GM21447 (cell line): ENCODE data around the gene POLE2.
"Not testable (repeated sequence)": the region's sequence is repeated elsewhere in the genome, so short reads cannot be mapped to it uniquely, and the experiment has no call there.

Experiments used
- ATAC-seq: cut with Tn5 transposase; IDR thresholded peaks from one replicate; pipeline ENCODE4 v1.9.1; 2021; ENCODE audit not compliant: unreplicated experiment

The POLE2 gene

GRCh38 chr14:49619730-49620129 lies 68.3 kb downstream of the POLE2 start:
- ATAC-seq = no peak

DNA sequence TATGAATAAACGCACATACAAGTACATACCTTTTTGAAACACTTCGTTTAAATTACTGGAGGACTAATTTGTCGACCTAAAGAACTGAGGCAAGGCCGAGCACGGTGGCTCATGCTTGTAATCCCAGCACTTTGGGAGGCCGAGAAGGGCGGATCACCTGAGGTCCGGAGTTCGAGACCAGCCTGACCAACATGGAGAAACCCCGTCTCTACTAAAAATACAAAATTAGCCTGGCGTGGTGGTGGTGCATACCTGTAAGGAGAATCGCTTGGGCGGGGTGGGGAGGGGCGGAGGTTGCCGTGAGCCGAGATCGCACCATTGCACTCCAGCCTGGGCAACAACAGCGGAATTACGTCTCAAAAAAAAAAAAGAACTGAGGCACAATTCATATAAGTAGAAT lies 68.7 kb downstream of the POLE2 start:
- not testable (repeated sequence) for ATAC-seq

DNA sequence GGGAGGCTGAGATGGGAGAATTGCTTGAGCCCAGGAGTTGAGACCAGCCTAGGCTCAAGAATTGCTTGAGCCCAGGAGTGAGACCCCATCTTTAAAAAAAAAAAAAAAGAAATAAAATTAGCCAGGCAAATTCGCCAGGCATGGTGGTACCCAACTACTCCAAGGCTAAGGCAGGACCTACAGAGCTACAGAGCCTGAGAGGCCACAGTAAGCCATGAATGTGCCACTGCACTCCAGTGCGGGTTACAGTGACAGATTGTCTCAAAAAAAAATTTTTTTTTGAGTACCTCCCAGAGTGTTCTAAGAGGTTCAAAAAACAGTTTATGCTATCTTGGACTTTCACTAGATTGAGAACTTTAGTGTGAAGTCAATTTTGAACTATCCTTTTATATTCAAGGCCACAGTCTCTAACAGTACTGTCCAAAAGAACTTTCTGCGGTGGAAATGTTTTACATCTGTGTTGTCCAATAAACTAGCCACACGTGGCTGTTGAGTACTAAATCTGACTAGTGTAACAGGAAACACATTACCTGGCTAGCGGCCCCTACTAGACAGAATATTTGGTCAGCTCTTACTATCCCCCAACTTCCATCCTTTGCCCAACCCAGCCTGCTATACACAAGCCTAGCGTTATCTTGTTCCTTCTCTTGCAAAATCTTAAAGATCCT lies 70.0 kb downstream of the POLE2 start:
- ATAC-seq = no peak

DNA sequence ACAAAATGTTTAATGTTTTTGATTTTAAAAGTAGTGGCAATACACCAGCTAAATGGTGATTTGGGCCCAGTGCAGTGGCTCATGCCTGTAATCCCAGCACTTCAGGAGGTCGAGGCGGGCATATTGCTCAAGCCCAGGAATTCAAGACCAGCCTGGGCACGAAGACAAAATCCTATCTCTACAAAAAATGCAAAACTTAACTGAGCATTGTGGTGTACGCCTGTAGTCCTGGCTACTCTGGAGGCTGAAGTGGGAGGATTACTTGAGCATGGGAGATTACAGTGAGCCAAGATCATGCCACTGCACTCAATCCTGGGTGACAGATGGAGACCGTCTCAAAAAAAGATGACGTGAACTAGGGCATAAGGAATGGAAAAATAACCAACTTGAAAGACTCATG lies 72.2 kb downstream of the POLE2 start:
- ATAC-seq = no peak

DNA sequence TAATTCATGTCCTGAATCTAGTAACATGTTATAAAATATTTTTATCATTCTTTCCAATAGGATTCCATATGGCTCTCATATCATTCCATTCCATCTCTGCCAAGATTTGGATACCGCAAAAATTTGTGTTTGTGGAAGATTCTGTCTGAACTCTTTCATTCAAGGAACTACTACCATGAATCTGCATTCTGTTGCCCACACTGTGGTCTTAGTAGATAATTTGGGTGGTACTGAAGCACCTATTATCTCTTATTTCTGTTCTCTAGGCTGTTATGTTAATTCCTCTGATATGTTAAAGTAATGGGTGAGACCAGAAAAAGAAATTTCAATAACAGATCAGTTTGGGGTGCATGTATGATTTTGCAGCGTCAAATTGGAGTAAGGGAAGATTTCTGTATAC lies 73.8 kb downstream of the POLE2 start:
- no peak for ATAC-seq

- no peak for ATAC-seq
Measured at GRCh38 chr14:49612671-49613070, 75.3 kb downstream of the POLE2 start.

DNA sequence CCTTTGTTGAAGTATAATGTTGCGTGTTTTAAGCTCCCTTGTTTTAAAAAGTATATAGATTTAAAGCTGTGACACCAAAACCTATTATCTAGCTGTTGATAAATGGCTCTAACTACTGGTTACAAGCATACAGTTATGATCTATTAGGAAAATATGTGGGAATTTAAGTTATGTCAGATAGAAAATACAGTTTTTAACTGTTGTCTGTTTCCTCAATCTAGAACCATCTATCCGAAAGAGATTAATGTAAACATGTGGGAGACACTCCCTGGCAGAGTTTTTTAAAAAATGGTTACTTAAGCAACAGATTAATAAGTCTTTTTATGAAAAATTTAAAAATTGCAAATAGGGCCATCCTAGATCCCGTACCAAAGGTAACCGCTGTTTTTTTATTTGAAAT lies 75.8 kb downstream of the POLE2 start:
- no peak for ATAC-seq

DNA sequence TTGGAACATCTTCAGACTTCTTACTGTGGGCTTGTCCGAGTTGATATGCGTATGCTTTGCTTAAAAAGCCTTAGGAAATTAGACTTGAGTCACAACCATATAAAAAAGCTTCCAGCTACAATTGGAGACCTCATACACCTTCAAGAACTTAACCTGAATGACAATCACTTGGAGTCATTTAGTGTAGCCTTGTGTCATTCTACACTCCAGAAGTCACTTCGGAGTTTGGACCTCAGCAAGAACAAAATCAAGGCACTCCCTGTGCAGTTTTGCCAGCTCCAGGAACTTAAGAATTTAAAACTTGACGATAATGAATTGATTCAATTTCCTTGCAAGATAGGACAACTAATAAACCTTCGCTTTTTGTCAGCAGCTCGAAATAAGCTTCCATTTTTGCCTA lies 80.4 kb downstream of the POLE2 start:
- no peak for ATAC-seq

GRCh38 chr14:49598485-49599300 lies 89.3 kb downstream of the POLE2 start, which contains the start of gene LRR1:
TSS of gene LRR1 (plus strand) at chr14:49598940. CDS start at chr14:49599021, 81 bp downstream.
- peak; percentile 50 for ATAC-seq

DNA sequence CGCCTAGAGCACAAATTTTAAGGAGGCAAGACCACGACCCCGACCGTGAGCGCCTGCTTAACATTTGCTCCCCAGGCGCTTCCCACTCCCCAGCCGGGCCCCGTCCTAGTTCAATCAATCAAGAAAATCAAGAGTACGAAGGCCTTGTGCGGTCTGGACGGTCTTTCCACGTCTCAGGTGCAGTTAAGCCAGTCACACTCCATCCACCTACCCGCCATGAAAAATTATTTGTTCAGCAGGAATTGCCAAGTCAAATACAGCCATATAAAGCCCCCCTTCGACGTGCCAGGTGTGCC lies 89.9 kb downstream of the POLE2 start:
- ATAC-seq = peak; percentile 0

DNA sequence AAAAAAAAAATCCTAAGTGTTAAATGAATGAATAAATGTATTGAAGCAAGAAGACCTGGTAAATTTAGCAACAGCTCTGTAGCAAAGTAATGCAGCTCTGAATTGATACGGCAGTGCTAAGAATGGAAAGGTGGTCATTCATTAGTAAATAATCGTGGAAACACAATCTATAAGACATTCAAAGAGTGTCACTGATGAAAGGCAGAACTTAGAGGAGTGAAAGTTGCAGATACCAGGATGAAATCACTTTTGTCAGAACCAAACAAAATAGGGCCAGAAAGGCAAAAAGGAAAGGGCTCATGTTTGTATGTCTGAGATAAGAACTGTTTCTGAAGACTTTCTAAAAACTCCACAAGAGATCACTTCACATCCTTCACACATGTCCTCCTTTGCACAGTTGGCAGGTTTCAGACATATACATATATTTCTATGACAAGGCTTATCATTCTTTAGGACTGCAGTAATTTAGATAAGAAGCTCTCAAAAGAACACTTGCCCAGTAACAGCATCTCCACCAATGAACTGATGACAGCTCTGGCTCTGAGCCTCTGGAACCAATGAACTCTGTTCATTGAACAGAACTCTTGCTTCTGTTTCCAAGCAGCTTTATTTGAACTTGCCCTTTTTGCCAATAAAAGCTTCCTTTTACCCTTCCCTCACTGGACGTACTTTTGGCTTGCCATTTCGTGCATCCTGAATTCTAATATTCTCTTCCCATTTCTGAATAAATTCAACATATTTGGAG lies 93.5 kb downstream of the POLE2 start:
- no peak for ATAC-seq
